ENCODE results near the gene CARS2.
"Not testable (repeated sequence)": the region's sequence is repeated elsewhere in the genome, so short reads cannot be mapped to it uniquely, and the experiment has no call there.

CARS2 gene

GRCh38 chr13:110607675-110608224 lies 98.2 kb downstream of the CARS2 start:
- Histone ChIP-seq H3K4me3 (ENCODE audit: low read depth, low read length) (no peak overlapping the region), H3K27ac (ENCODE audit: extremely low read depth, low read depth, low read length) (no peak overlapping the region), H3K9me3 (ENCODE audit: control insufficient read depth, insufficient read depth, low read depth, low read length) (no peaks in the 10 kb centered on the region), H3K36me3 (ENCODE audit: control insufficient read depth in 2 of 2, insufficient read depth in 1 of 2, low read length in 2 of 2) (no peaks in the 10 kb centered on the region), H3K4me1 (ENCODE audit: control insufficient read depth, insufficient read depth, low read length) (no peaks in the 10 kb centered on the region)
- POLR2A ChIA-PET = no interaction called here
- TF ChIP-seq ZNF24 (tag by site-specific recombination; IDR thresholded peaks at IDR 0.05) (no peak), HOXA7 (CRISPR knock-in tag; IDR thresholded peaks at IDR 0.05; ENCODE audit: borderline replicate concordance) (no peak), OSR2 (tag by site-specific recombination; IDR thresholded peaks at IDR 0.05) (no peak), HOXD13 (CRISPR knock-in tag; IDR thresholded peaks at IDR 0.05; ENCODE audit: borderline replicate concordance) (no peak), ZNF157 (tag by site-specific recombination; IDR thresholded peaks at IDR 0.05) (no peak), YY1 (tag by site-specific recombination; IDR thresholded peaks at IDR 0.05) (no peak), HOXC10 (CRISPR knock-in tag; IDR thresholded peaks at IDR 0.05) (no peak), ZNF292 (tag by site-specific recombination; IDR thresholded peaks at IDR 0.05; ENCODE audit: borderline replicate concordance, low read depth) (no peak), ZNF266 (tag by site-specific recombination; IDR thresholded peaks at IDR 0.05; ENCODE audit: low read depth) (no peak), ZNF629 (tag by site-specific recombination; IDR thresholded peaks at IDR 0.05) (no peak), ZFP41 (tag by site-specific recombination; IDR thresholded peaks at IDR 0.05; ENCODE audit: borderline replicate concordance) (no peak)
- TF ChIP-seq, protein P1, sequence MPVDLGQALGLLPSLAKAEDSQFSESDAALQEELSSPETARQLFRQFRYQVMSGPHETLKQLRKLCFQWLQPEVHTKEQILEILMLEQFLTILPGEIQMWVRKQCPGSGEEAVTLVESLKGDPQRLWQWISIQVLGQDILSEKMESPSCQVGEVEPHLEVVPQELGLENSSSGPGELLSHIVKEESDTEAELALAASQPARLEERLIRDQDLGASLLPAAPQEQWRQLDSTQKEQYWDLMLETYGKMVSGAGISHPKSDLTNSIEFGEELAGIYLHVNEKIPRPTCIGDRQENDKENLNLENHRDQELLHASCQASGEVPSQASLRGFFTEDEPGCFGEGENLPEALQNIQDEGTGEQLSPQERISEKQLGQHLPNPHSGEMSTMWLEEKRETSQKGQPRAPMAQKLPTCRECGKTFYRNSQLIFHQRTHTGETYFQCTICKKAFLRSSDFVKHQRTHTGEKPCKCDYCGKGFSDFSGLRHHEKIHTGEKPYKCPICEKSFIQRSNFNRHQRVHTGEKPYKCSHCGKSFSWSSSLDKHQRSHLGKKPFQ (tag by site-specific recombination; IDR thresholded peaks at IDR 0.05) = no peak
- TF ChIP-seq, protein P2, sequence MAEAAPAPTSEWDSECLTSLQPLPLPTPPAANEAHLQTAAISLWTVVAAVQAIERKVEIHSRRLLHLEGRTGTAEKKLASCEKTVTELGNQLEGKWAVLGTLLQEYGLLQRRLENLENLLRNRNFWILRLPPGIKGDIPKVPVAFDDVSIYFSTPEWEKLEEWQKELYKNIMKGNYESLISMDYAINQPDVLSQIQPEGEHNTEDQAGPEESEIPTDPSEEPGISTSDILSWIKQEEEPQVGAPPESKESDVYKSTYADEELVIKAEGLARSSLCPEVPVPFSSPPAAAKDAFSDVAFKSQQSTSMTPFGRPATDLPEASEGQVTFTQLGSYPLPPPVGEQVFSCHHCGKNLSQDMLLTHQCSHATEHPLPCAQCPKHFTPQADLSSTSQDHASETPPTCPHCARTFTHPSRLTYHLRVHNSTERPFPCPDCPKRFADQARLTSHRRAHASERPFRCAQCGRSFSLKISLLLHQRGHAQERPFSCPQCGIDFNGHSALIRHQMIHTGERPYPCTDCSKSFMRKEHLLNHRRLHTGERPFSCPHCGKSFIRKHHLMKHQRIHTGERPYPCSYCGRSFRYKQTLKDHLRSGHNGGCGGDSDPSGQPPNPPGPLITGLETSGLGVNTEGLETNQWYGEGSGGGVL (tag by site-specific recombination; IDR thresholded peaks at IDR 0.05) = no peak
- TF ChIP-seq, protein P3, sequence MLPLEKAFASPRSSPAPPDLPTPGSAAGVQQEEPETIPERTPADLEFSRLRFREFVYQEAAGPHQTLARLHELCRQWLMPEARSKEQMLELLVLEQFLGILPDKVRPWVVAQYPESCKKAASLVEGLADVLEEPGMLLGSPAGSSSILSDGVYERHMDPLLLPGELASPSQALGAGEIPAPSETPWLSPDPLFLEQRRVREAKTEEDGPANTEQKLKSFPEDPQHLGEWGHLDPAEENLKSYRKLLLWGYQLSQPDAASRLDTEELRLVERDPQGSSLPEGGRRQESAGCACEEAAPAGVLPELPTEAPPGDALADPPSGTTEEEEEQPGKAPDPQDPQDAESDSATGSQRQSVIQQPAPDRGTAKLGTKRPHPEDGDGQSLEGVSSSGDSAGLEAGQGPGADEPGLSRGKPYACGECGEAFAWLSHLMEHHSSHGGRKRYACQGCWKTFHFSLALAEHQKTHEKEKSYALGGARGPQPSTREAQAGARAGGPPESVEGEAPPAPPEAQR (tag by site-specific recombination; IDR thresholded peaks at IDR 0.05) = no peak
- CTCF ChIA-PET = interaction anchor here (0.8 kb wide), 1 partner anchor 11 kb away, joined by 3 read pairs; no protein-coding TSS in a partner anchor

DNA sequence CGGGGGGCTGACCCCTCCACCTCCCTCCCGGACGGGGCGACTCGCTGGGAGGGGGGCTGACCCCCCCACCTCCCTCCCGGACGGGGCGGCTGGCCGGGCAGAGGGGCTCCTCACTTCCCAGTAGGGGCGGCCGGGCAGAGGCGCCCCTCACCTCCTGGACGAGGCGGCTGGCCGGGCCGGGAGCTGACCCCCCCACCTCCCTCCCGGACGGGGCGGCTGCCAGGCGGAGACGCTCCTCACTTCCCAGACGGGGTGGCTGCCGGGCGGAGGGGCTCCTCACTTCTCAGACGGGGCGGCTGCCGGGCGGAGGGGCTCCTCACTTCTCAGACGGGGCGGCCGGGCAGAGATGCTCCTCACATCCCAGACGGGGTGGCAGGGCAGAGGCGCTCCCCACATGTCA lies 99.6 kb downstream of the CARS2 start:
- CTCF ChIA-PET; H3K9me3 ChIP-seq (ENCODE audit: control insufficient read depth, insufficient read depth, low read depth, low read length); H3K4me3 ChIP-seq (ENCODE audit: low read depth, low read length); H3K4me1 ChIP-seq (ENCODE audit: control insufficient read depth, insufficient read depth, low read length); H3K36me3 ChIP-seq (ENCODE audit: control insufficient read depth in 2 of 2, insufficient read depth in 1 of 2, low read length in 2 of 2); H3K27ac ChIP-seq (ENCODE audit: extremely low read depth, low read depth, low read length); POLR2A ChIA-PET: not testable (repeated sequence)

- Histone ChIP-seq H3K4me3 (ENCODE audit: low read depth, low read length) (no peak overlapping the region), H3K9me3 (ENCODE audit: control insufficient read depth, insufficient read depth, low read depth, low read length) (no peaks in the 10 kb centered on the region), H3K27ac (ENCODE audit: extremely low read depth, low read depth, low read length) (no peak overlapping the region), H3K4me1 (ENCODE audit: control insufficient read depth, insufficient read depth, low read length) (no peaks in the 10 kb centered on the region), H3K36me3 (ENCODE audit: control insufficient read depth in 2 of 2, insufficient read depth in 1 of 2, low read length in 2 of 2) (no peaks in the 10 kb centered on the region)
- ChIA-PET POLR2A (no interaction called here), CTCF (interaction anchor here (0.6 kb wide), 1 partner anchor 10 kb away, joined by 3 read pairs; no protein-coding TSS in a partner anchor)
- no peak for TF ChIP-seq SALL2 (tag by site-specific recombination; IDR thresholded peaks at IDR 0.05; ENCODE audit: borderline replicate concordance)
- TF ChIP-seq ZNF501 (tag by site-specific recombination; IDR thresholded peaks at IDR 0.05) = no peak
- no peak for TF ChIP-seq ZNF184 (tag by site-specific recombination; IDR thresholded peaks at IDR 0.05)
- TF ChIP-seq ZNF561 (tag by site-specific recombination; IDR thresholded peaks at IDR 0.05; ENCODE audit: borderline replicate concordance) = no peak
- TF ChIP-seq OSR2 (tag by site-specific recombination; IDR thresholded peaks at IDR 0.05) = no peak
- TF ChIP-seq PRDM4 (tag by site-specific recombination; IDR thresholded peaks at IDR 0.05) = no peak
- TF ChIP-seq ZNF266 (tag by site-specific recombination; IDR thresholded peaks at IDR 0.05; ENCODE audit: low read depth) = no peak
- no peak for TF ChIP-seq SCRT1 (tag by site-specific recombination; IDR thresholded peaks at IDR 0.05; ENCODE audit: borderline replicate concordance)
- no peak for TF ChIP-seq ZNF600 (tag by site-specific recombination; IDR thresholded peaks at IDR 0.05)
- TF ChIP-seq ZNF776 (tag by site-specific recombination; IDR thresholded peaks at IDR 0.05; ENCODE audit: borderline replicate concordance) = no peak
- TF ChIP-seq ZNF24 (tag by site-specific recombination; IDR thresholded peaks at IDR 0.05) = no peak
- TF ChIP-seq ZNF692 (tag by site-specific recombination; IDR thresholded peaks at IDR 0.05) = no peak
Measured at GRCh38 chr13:110605132-110605531, 100.8 kb downstream of the CARS2 start.

Measured in HEK293 (cell line).